H9 (cell line): ENCODE data around the gene CTNNA3. TPM values are rescaled to one million over a fixed set of nuclear protein-coding genes. Genes with fewer than 3 reads are reported as not detected.
A peak's percentile ranks its signal among the peaks of the same experiment; 100 is the strongest.

ENCODE experiments used
- DNase-seq: peaks from one replicate; pipeline ENCODE4 v3.0.0-alpha.2; 2017
- H2AFZ ChIP-seq: one replicate; pipeline ENCODE4 v1.6.1; 2013; ENCODE audit warnings: mild to moderate bottlenecking, low read length, control low read depth, moderate library complexity
- H2AK5ac ChIP-seq: 2 replicates; pipeline ENCODE4 v1.6.1; 2013; ENCODE audit warnings: low read length, control low read depth, mixed read lengths; ENCODE audit not compliant: insufficient read length
- H2BK120ac ChIP-seq: one replicate; pipeline ENCODE4 v1.6.1; 2013; ENCODE audit warnings: low read depth, mild to moderate bottlenecking, low read length, control low read depth, inconsistent platforms; ENCODE audit not compliant: poor library complexity, severe bottlenecking
- H2BK12ac ChIP-seq: 2 replicates; pipeline ENCODE4 v1.6.1; 2013; ENCODE audit warnings: low read length, control low read depth, mixed read lengths, low read depth; ENCODE audit not compliant: insufficient read length
- H2BK15ac ChIP-seq: 2 replicates; pipeline ENCODE4 v1.6.1; 2013; ENCODE audit warnings: low read depth, low read length, control low read depth
- H2BK20ac ChIP-seq: one replicate; pipeline ENCODE4 v1.6.1; 2013; ENCODE audit warnings: low read depth, mild to moderate bottlenecking, low read length, control low read depth, inconsistent platforms; ENCODE audit not compliant: poor library complexity, severe bottlenecking
- H2BK5ac ChIP-seq: 2 replicates; pipeline ENCODE4 v1.6.1; 2013; ENCODE audit warnings: low read length, control low read depth, mixed read lengths; ENCODE audit not compliant: insufficient read length
- H3K14ac ChIP-seq: 2 replicates; pipeline ENCODE4 v1.6.1; 2013; ENCODE audit warnings: low read length, control low read depth; ENCODE audit not compliant: insufficient read depth
- H3K18ac ChIP-seq: 2 replicates; pipeline ENCODE4 v1.6.1; 2013; ENCODE audit warnings: low read depth, mild to moderate bottlenecking, mixed read lengths, low read length, control low read depth; ENCODE audit not compliant: insufficient read length
- H3K23ac ChIP-seq: 2 replicates; pipeline ENCODE4 v1.6.1; 2013; ENCODE audit warnings: low read length, control low read depth, mixed read lengths, low read depth; ENCODE audit not compliant: insufficient read length
- H3K23me2 ChIP-seq: 2 replicates; pipeline ENCODE4 v1.6.1; 2013; ENCODE audit warnings: low read depth, mild to moderate bottlenecking, mixed read lengths, low read length, control low read depth; ENCODE audit not compliant: insufficient read length, poor library complexity, severe bottlenecking
- H3K27ac ChIP-seq: 2 replicates; pipeline ENCODE4 v1.5.1; 2013; ENCODE audit warnings: low read length, control low read depth, mixed read lengths, low read depth; ENCODE audit not compliant: insufficient read length
- H3K27me3 ChIP-seq: 2 replicates; pipeline ENCODE4 v1.6.1; 2013; ENCODE audit warnings: low read length, control low read depth, inconsistent platforms; ENCODE audit not compliant: insufficient read depth
- H3K4ac ChIP-seq: 2 replicates; pipeline ENCODE4 v1.6.1; 2013; ENCODE audit warnings: low read depth, mild to moderate bottlenecking, control low read depth, inconsistent platforms, low read length, moderate library complexity
- H3K4me1 ChIP-seq: 2 replicates; pipeline ENCODE4 v1.6.1; 2013; ENCODE audit warnings: low read length, control low read depth, inconsistent platforms; ENCODE audit not compliant: insufficient read depth
- H3K4me2 ChIP-seq: 2 replicates; pipeline ENCODE4 v1.6.1; 2013; ENCODE audit warnings: low read length, control low read depth, mixed read lengths; ENCODE audit not compliant: insufficient read length, insufficient read depth
- H3K56ac ChIP-seq: 2 replicates; pipeline ENCODE4 v1.6.1; 2013; ENCODE audit warnings: low read depth, mild to moderate bottlenecking, mixed read lengths, low read length, control low read depth; ENCODE audit not compliant: insufficient read length
- H3K79me1 ChIP-seq: 2 replicates; pipeline ENCODE4 v1.6.1; 2013; ENCODE audit warnings: low read depth, mild to moderate bottlenecking, moderate library complexity, low read length, control low read depth, inconsistent platforms; ENCODE audit not compliant: insufficient read depth, poor library complexity, severe bottlenecking
- H3K79me2 ChIP-seq: 2 replicates; pipeline ENCODE4 v1.6.1; 2013; ENCODE audit warnings: low read length, control low read depth, inconsistent platforms; ENCODE audit not compliant: insufficient read depth
- H3K9ac ChIP-seq: 2 replicates; pipeline ENCODE4 v1.6.1; 2013; ENCODE audit warnings: low read length, control low read depth, mixed read lengths; ENCODE audit not compliant: insufficient read length; ENCODE audit errors: extremely low read depth
- H3K9me3 ChIP-seq: one replicate; pipeline ENCODE4 v1.6.1; 2013; ENCODE audit warnings: low read depth, low read length, inconsistent platforms; ENCODE audit not compliant: control insufficient read depth
- H3T11ph ChIP-seq: one replicate; pipeline ENCODE4 v1.6.1; 2013; ENCODE audit warnings: mild to moderate bottlenecking, low read length, control low read depth, inconsistent platforms
- H4K20me1 ChIP-seq: one replicate; pipeline ENCODE4 v1.6.1; 2013; ENCODE audit not compliant: control insufficient read depth, insufficient read length, insufficient read depth
- H4K5ac ChIP-seq: 2 replicates; pipeline ENCODE4 v1.6.1; 2013; ENCODE audit warnings: low read depth, mild to moderate bottlenecking, mixed read lengths, low read length, control low read depth; ENCODE audit not compliant: insufficient read length
- H4K8ac ChIP-seq: replicated peaks from 2 replicates; pipeline ENCODE4 v1.6.1; 2013; ENCODE audit warnings: low read length, control low read depth, mixed read lengths, low read depth; ENCODE audit not compliant: insufficient read length
- H4K91ac ChIP-seq: 2 replicates; pipeline ENCODE4 v1.6.1; 2013; ENCODE audit warnings: low read depth, mild to moderate bottlenecking, moderate library complexity, mixed read lengths, low read length, control low read depth; ENCODE audit not compliant: insufficient read length
- H3K27ac Mint-ChIP-seq, 3 experiments: 2 replicates in 2 of 3; 3 replicates in 1 of 3; pipeline ENCODE4 v1.8.0; 2020 to 2021; ENCODE audit warnings: mixed read lengths in 3 of 3, mild to moderate bottlenecking in 1 of 3, moderate library complexity in 1 of 3
- H3K27me3 Mint-ChIP-seq: 2 replicates; pipeline ENCODE4 v1.8.0; 2021; ENCODE audit warnings: low read depth, mild to moderate bottlenecking, moderate library complexity, mixed read lengths
- H3K36me3 Mint-ChIP-seq, 3 experiments: 2 replicates in 2 of 3; 3 replicates in 1 of 3; pipeline ENCODE4 v1.8.0; 2020 to 2021; ENCODE audit warnings: low read depth in 3 of 3, mixed read lengths in 3 of 3; ENCODE audit not compliant: insufficient read depth in 1 of 3
- H3K4me1 Mint-ChIP-seq, 2 experiments: 2 replicates each; pipeline ENCODE4 v1.8.0; 2020; ENCODE audit warnings: mixed read lengths in 2 of 2
- H3K4me3 Mint-ChIP-seq, 2 experiments: 2 replicates in 1 of 2; 3 replicates in 1 of 2; pipeline ENCODE4 v1.8.0; 2020 to 2021; ENCODE audit warnings: mild to moderate bottlenecking in 2 of 2, mixed read lengths in 2 of 2, moderate library complexity in 1 of 2
- H3K9me3 Mint-ChIP-seq, 2 experiments: 2 replicates in 1 of 2; 3 replicates in 1 of 2; pipeline ENCODE4 v1.8.0; 2020; ENCODE audit warnings: mild to moderate bottlenecking in 2 of 2, mixed read lengths in 2 of 2, moderate library complexity in 1 of 2
- WGBS: extraction: QIAGEN DNeasy Blood & Tissue Kit; methylation state at CpG from one replicate; pipeline ENCODE4 v1.1.7; 2013; ENCODE audit warnings: missing lambda C conversion rate, low lambda C conversion rate, mixed read lengths; ENCODE audit not compliant: insufficient read length; ENCODE audit errors: extremely low coverage; 5-methylcytosine and 5-hydroxymethylcytosine counted together
- total RNA-seq: library from RNA; stranded (reverse); gene quantifications from 2 replicates; pipeline ENCODE4 v1.2.1, GENCODE V29; 2021
- TF ChIP-seq, protein P1 (sequence below): fragments of 200-600 bp; sonication (generic); conservative IDR thresholded peaks from 3 replicates; pipeline ENCODE4 v1.8.0; 2021; ENCODE audit warnings: antibody characterized with exemption, mild to moderate bottlenecking

CTNNA3 gene
- total RNA-seq, 1 experiment from 2014 or later = 3.3 TPM

DNA sequence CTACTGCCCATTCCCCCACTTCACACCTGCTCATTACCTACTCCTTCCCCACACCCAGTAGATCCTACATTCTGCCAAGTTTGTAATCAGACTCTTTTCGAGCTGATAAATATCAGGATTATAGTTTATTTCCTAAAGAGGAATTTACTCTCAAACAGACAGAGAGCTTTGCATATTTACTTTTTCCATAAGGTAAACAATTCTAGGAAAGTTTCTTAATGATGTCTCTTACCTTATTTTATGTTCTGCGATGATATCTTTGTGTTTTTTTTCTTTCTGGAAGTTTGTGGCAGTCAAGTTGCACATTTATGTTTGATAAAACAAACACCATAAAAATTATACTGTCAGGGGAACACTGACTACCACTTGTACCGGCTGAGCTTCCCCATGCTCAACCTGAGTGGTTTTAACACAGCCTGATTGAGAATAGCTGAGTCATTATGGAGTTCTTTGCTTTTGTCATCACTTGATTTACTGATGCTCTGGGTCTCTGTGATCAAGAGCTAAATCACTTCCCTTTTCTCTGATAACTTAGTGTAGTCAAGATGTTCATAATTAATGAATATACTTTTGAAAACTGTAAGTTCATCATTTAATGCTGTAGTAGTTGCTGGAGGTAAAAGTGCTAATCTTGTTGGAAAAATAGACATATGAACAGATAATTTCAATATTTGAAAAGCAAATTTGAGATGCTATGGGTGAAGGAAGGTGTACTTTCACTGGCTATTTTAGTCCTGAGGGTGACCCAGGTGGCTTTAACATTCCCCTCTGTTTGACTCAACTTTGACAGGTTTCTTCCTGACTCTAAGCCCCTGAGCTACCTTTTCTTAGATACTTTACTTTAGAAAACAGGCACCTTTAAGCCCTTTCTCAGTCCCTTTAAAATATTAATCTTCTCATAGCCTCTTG lies 1804.7 kb downstream of the CTNNA3 start:
- H3K27ac Mint-ChIP-seq = peak overlapping the region in 1 of 3 experiments; percentile 50; a peak in 1 of 7 replicates
- no peak overlapping the region for H3K4me3 Mint-ChIP-seq
- H4K8ac ChIP-seq = no peak overlapping the region

More for the DNA sequence above, 1804.7 kb downstream of the CTNNA3 start:
- no peak overlapping the region for H2BK120ac ChIP-seq
- H3K23me2 ChIP-seq = no peaks in the 10 kb centered on the region
- H3K9me3 ChIP-seq = no peaks in the 10 kb centered on the region
- H3K4me2 ChIP-seq = no peak overlapping the region
- no peak overlapping the region for H3T11ph ChIP-seq
- H2AK5ac ChIP-seq = no peak overlapping the region
- no peak overlapping the region for H2BK20ac ChIP-seq
- DNase-seq = no peak
- H3K9ac ChIP-seq = no peak overlapping the region
- H2BK15ac ChIP-seq = no peak overlapping the region
- no peak overlapping the region for H4K5ac ChIP-seq
- no peak overlapping the region for H3K18ac ChIP-seq
- no peaks in the 10 kb centered on the region for H3K27me3 ChIP-seq
- no peak overlapping the region for H3K14ac ChIP-seq
- H2AFZ ChIP-seq = no peak overlapping the region
- peaks cover 0 to 4% (median 1%) of the 10 kb centered on the region in 3 experiments; a peak in 1 of 7 replicates for H3K36me3 Mint-ChIP-seq
- H2BK5ac ChIP-seq = no peak overlapping the region
- H3K79me2 ChIP-seq = no peaks in the 10 kb centered on the region
- H3K4me1 ChIP-seq = no peaks in the 10 kb centered on the region
- H3K79me1 ChIP-seq = no peaks in the 10 kb centered on the region
- no peaks in the 10 kb centered on the region for H3K27me3 Mint-ChIP-seq
- H2BK12ac ChIP-seq = no peak overlapping the region
- TF ChIP-seq, protein P1, sequence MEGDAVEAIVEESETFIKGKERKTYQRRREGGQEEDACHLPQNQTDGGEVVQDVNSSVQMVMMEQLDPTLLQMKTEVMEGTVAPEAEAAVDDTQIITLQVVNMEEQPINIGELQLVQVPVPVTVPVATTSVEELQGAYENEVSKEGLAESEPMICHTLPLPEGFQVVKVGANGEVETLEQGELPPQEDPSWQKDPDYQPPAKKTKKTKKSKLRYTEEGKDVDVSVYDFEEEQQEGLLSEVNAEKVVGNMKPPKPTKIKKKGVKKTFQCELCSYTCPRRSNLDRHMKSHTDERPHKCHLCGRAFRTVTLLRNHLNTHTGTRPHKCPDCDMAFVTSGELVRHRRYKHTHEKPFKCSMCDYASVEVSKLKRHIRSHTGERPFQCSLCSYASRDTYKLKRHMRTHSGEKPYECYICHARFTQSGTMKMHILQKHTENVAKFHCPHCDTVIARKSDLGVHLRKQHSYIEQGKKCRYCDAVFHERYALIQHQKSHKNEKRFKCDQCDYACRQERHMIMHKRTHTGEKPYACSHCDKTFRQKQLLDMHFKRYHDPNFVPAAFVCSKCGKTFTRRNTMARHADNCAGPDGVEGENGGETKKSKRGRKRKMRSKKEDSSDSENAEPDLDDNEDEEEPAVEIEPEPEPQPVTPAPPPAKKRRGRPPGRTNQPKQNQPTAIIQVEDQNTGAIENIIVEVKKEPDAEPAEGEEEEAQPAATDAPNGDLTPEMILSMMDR = no peak
- no peak overlapping the region for H3K27ac ChIP-seq
- H3K9me3 Mint-ChIP-seq = peaks cover 6 to 7% of the 10 kb centered on the region in 2 experiments; a peak in 3 of 5 replicates
- no peak overlapping the region for H3K4ac ChIP-seq
- no peaks in the 10 kb centered on the region; a peak in 1 of 4 replicates for H3K4me1 Mint-ChIP-seq
- no peak overlapping the region for H3K23ac ChIP-seq
- H4K20me1 ChIP-seq = no peaks in the 10 kb centered on the region
- H3K56ac ChIP-seq = no peak overlapping the region
- no peak overlapping the region for H4K91ac ChIP-seq
- WGBS = no CpG with 5 or more reads among the region's 3 CpGs
